ENCODE results near the gene ANXA8L1.
"Not testable (repeated sequence)": the region's sequence is repeated elsewhere in the genome, so short reads cannot be mapped to it uniquely, and the experiment has no call there.

Gene ANXA8L1

GRCh38 chr10:46374410-46374809 lies 1.2 kb upstream of the ANXA8L1 start:
- not testable (repeated sequence) for H3K4me3 ChIP-seq (ENCODE audit: low read length); DNase-seq (ENCODE audit: low read depth)

- H3K4me3 ChIP-seq (ENCODE audit: low read length); DNase-seq (ENCODE audit: low read depth): not testable (repeated sequence)
These were observed 1.4 kb downstream of the ANXA8L1 start for GRCh38 chr10:46377022-46377421.

GRCh38 chr10:46377651-46378050 lies 2.1 kb downstream of the ANXA8L1 start:
- DNase-seq (ENCODE audit: low read depth); H3K4me3 ChIP-seq (ENCODE audit: low read length): not testable (repeated sequence)

- not testable (repeated sequence) for DNase-seq (ENCODE audit: low read depth); H3K4me3 ChIP-seq (ENCODE audit: low read length)
These were observed 2.5 kb downstream of the ANXA8L1 start for GRCh38 chr10:46378108-46378507.

- H3K4me3 ChIP-seq (ENCODE audit: low read length); DNase-seq (ENCODE audit: low read depth): not testable (repeated sequence)
These were observed 3.8 kb downstream of the ANXA8L1 start for GRCh38 chr10:46379233-46379848.

- H3K4me3 ChIP-seq (ENCODE audit: low read length); DNase-seq (ENCODE audit: low read depth): not testable (repeated sequence)
These were observed 10.3 kb downstream of the ANXA8L1 start for GRCh38 chr10:46385858-46386257.

GRCh38 chr10:46386694-46387093 lies 11.1 kb downstream of the ANXA8L1 start:
- H3K4me3 ChIP-seq (ENCODE audit: low read length); DNase-seq (ENCODE audit: low read depth): not testable (repeated sequence)

- not testable (repeated sequence) for DNase-seq (ENCODE audit: low read depth); H3K4me3 ChIP-seq (ENCODE audit: low read length)
These were observed 11.8 kb downstream of the ANXA8L1 start for GRCh38 chr10:46387309-46387902.

GRCh38 chr10:46391422-46391821 lies 15.8 kb downstream of the ANXA8L1 start:
- not testable (repeated sequence) for DNase-seq (ENCODE audit: low read depth); H3K4me3 ChIP-seq (ENCODE audit: low read length)

GRCh38 chr10:46396441-46397279 lies 21.1 kb downstream of the ANXA8L1 start:
- H3K4me3 ChIP-seq (ENCODE audit: low read length); DNase-seq (ENCODE audit: low read depth): not testable (repeated sequence)

- H3K4me3 ChIP-seq (ENCODE audit: low read length); DNase-seq (ENCODE audit: low read depth): not testable (repeated sequence)
These were observed 22.2 kb downstream of the ANXA8L1 start for GRCh38 chr10:46397767-46398166.

GRCh38 chr10:46398212-46398886 lies 22.8 kb downstream of the ANXA8L1 start:
- peak overlapping the region; percentile 33 for H3K4me3 ChIP-seq (ENCODE audit: low read length)
- not testable (repeated sequence) for DNase-seq (ENCODE audit: low read depth)

- not testable (repeated sequence) for DNase-seq (ENCODE audit: low read depth)
These were observed 34.0 kb downstream of the ANXA8L1 start for GRCh38 chr10:46409556-46409955.

GRCh38 chr10:46411123-46411522 lies 35.5 kb downstream of the ANXA8L1 start:
- DNase-seq (ENCODE audit: low read depth): not testable (repeated sequence)

More at GRCh38 chr10:46409556-46409955, 34.0 kb downstream of the ANXA8L1 start:
- H3K4me3 ChIP-seq (ENCODE audit: low read length): not testable (repeated sequence)

GRCh38 chr10:46412665-46413064 lies 37.1 kb downstream of the ANXA8L1 start:
- not testable (repeated sequence) for DNase-seq (ENCODE audit: low read depth); H3K4me3 ChIP-seq (ENCODE audit: low read length)

More at GRCh38 chr10:46411123-46411522, 35.5 kb downstream of the ANXA8L1 start:
- not testable (repeated sequence) for H3K4me3 ChIP-seq (ENCODE audit: low read length)

- not testable (repeated sequence) for H3K4me3 ChIP-seq (ENCODE audit: low read length); DNase-seq (ENCODE audit: low read depth)
These were observed 39.7 kb downstream of the ANXA8L1 start for GRCh38 chr10:46415291-46415690.

GRCh38 chr10:46418283-46418682 lies 42.7 kb downstream of the ANXA8L1 start:
- H3K4me3 ChIP-seq (ENCODE audit: low read length); DNase-seq (ENCODE audit: low read depth): not testable (repeated sequence)

- DNase-seq (ENCODE audit: low read depth); H3K4me3 ChIP-seq (ENCODE audit: low read length): not testable (repeated sequence)
These were observed 44.2 kb downstream of the ANXA8L1 start for GRCh38 chr10:46419570-46420379.

- not testable (repeated sequence) for H3K4me3 ChIP-seq (ENCODE audit: low read length); DNase-seq (ENCODE audit: low read depth)
These were observed 48.0 kb downstream of the ANXA8L1 start for GRCh38 chr10:46423550-46423949.

Data from retinal pigment epithelial cell (primary cell).